Raji (cell line): Measurements from ENCODE around the gene KCNMA1.

Experiments used
- POLR2A ChIP-seq: IDR thresholded peaks from 2 replicates; pipeline ENCODE4 v1.6.1; 2011; ENCODE audit warnings: low read depth, low read length, control low read depth; ENCODE audit not compliant: insufficient read depth

KCNMA1 gene

DNA sequence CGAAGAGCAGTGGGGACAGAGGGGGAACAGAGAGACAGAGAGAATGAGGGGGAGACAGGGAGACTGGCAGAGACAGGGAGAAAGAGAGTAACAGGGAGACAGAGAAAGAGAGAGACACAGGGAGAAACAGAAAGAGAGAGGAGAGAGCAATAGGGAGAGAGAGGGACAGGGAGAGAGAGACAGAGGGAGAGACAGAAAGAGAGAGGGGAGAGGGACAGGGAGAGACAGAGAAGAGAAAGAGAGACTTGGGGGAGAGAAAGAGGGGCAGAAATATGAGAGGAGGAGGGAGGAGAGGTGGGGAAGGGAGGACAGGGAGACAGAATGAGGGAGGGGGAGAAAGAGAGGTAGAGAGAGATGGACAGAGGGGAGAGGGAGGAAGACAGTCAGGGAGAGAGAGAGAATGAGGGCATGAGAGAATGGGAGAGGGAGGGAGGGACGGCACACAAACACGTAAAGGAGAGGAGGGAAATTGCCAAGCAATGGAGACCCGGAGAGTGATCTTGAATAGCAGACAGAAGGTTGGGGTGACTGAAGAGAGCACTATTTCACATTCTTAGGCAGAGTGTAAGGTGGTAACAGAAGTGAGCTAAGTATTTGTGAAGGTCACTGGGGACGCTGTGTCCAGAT lies 33.3 kb upstream of the KCNMA1 start:
- no peak for TF ChIP-seq POLR2A

DNA sequence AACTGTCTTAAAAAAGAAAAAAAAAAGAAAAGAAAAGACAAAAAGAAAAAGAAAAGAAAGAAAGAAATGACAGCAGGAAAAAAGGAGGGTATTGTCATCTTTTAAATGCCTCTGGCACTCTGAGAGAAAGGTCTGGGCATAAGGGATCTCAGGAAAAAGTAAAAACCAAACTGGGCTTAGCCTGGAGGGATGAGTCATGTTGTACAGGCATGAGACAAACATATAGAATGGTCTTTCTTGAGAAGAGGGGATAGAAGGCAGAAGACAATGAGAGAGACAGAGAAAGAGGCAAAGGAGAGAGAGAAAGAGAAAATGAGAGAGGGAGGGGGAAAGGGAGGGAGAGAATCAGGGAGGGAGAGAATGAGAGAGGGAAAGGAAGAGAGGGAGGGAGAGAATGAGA lies 32.3 kb upstream of the KCNMA1 start:
- no peak for TF ChIP-seq POLR2A

DNA sequence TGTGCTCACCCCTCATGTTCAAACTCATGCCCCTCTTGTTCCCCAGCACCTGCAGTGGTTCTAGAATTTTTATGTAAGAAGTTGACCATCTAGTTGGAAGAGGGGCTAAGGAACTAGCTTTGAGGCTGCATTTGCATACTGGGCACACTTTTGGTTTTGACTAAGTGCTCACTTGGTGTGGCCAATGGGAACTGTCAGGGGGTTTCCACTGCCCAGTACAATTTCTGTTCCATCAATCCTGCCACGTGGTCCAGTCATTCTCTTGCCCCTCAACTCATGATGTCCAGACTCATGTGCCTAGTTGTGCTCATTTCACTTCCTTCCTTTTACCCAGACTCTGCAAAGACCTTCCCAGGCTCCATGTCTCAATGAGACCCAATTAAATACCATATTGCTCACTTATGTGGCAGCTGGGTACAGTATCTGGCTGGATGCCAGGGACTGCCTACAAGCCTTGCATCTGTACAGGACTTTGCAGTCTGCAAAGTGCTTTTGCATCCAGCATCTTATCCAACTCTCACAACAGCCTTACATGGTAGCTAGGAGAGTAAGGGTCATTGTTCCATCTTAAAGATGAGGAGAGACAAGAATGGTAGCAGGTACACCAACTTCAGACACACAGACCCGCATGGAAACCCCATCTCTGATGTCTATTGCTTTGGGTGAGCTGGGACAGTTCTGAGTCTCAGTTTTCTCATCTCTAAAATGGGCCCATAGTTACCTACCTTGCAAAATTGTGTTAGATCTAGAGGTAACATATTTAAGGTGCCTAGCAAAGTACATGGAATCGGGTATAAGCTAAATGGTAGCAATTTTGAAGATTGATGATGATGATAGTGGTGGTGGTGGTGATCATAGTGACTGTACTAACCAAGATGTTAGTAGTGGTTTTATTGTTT lies 30.1 kb upstream of the KCNMA1 start:
- TF ChIP-seq POLR2A, result no peak

DNA sequence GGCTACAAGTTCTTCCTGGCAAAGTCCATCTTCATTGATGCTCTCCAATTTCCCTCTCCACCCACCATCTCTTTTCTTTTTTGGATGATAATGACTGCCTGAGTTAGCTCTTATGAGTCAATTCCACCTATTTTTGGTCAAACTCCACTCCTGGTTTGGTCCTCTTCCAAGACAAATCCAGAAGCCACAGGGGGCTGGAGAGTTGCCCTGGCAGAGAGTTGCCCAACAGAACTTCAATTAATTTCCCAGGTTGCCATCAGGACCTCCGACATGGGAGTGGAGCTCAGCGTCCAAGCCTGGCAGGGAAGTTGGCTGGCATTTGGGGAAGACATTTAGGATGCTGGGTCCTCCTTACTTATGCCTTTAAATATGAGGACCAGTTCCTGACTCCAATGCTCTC lies 29.2 kb upstream of the KCNMA1 start:
- no peak for TF ChIP-seq POLR2A

DNA sequence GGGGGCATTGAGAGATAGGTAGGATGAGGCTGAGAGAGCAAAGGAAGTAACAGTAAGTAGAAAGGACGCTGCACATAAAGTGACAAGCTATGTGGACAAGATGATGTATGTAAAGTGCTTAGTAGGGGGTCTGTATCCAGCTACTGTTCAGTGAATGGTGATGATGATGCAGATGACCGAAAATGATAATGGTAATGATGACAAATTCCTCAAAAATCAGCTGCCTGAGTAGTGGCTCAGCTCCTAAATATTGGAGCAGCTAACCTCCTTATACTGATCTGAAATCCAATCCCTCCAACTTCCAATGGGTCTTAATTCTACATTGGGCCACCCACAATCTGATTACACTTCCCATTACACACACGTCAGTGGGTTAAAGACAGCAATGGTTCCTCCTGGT lies 27.1 kb upstream of the KCNMA1 start:
- TF ChIP-seq POLR2A, result no peak

DNA sequence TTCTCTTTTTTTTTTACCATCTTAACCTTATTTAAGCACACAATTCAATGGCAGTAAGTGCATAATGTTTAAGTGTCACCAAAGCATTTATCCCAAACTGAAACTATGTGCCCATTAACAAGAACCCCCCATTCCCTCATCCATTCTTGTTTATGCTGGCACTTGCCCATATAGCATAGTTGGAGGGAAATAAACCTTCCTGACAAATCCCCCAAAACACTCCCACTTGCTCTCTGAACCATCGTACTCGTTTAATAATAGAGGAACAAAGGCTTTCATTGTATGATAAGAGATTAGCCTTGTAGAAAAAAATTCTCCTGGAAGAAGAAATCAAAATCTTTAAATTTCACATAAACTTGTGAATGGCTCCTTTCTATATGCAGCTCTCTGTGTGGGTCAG lies 26.4 kb upstream of the KCNMA1 start:
- no peak for TF ChIP-seq POLR2A

DNA sequence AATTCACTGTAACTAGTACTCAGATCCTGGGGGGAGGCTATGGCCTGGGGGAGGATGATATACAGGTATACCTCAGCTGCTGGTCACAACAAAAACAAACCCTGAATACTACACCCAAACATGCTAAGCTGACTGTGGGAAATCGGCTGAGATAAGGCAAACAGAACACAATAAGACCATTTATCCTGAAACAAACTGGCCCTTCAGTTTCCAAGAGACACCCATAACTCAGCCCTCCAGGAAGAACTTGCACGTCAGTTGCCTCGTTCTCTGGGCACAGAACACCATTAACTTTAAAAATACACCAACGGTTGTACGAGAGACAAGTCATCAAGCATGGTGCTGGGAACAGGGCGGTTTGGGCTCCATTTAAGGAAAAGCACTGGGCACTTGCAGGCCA lies 24.1 kb upstream of the KCNMA1 start:
- TF ChIP-seq POLR2A, result no peak

DNA sequence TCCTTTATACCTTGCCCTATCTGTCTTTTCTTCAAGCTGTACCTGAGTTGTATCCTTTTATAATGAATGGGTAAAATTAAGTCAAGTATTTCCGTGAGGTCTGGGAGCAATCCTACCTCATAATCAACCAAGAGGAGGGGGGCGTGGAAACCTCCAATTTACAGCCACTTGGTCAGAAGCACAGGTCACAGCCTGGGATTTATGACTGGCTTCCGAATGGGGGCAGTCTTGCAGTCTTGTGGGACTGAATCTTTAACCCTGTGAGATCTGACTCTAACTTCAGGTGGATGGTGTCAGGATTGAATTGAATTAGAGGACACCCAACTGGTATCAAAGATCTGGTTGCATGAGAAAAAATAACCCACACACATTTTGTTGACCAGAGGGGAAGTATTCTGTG lies 23.5 kb upstream of the KCNMA1 start:
- TF ChIP-seq POLR2A, result no peak

DNA sequence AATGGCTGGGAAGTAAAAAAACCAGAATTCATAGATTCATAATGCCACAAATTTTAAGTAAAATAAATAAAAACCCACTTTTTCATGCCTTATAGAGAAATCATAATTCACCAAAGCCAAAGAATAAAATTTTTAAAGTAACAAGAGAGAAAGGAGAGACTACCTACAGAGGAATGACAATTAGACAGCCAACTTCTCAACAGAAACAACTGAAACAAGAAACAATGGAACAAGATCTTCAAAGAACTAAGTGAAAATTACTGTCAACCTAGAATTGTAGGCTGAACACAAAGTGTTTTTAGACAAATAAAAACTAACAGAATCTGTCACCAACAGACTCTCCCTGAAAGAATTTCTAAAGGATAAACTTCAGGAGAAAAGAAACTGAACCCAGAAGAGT lies 15.6 kb upstream of the KCNMA1 start:
- no peak for TF ChIP-seq POLR2A

DNA sequence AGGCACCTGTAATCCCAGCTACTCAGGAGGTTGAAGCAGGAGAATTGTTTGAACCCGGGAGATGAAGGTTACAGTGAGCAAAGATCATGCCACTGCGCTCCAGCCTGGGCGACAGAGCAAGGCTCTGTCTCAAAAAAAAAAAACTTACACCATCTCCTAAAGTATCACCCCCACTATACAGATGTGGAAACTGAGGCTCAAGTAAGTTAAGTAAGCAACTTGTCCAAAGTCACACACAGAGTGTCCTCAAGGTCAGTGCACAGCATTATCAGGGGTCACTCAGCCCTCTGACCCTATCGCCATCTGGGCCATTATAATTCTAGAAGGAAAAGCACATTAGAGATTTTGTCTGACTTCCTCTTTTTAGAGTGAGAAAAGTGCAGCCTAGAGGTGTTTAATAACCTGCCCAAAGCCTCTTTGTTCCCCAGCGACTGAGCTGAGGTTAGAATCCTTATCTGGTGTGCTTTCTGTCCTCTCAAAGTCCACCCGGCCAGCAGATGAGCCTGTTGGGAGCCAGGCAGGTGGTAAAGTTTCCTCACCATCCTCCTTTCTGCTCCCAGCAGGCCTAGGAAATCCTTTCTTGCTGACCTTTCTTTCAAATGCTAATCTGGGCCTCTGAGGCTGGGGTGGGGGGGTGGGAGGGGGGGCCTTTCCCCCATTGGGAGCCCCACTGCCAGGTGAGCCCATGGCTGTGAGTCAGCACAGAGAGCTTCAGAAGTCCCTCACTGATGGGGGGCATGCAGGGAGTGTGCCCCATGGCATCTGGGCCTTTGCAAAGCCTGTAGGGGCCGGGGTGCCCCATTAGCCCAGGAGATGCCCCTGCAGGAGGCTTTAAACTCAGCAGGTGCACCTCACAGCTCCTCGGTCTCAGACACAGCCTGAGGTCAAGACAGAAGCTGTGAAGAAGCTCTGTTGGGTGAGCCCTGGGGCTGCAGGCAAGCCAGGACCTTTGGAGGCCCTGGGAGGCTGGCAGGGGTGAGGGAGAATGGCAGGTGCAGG lies 12.0 kb upstream of the KCNMA1 start:
- no peak for TF ChIP-seq POLR2A

DNA sequence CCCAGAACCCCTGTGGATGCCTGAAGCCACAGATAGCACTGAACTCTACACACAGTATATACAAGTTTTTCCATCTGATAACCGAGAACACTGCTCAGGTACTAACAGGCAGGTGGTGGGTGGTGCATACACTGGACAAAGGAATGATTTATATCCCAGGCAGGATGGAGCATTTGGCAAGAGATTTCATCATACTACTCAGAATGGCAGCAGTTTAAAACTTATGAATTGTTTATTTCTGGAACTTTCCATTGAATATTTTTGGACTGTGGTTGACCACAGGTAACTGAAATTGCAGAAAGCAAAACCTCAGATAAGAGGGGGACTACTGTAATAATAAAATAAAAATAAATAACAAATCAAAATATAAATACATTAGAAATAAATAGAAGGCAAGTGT lies 10.9 kb upstream of the KCNMA1 start:
- TF ChIP-seq POLR2A, result no peak

DNA sequence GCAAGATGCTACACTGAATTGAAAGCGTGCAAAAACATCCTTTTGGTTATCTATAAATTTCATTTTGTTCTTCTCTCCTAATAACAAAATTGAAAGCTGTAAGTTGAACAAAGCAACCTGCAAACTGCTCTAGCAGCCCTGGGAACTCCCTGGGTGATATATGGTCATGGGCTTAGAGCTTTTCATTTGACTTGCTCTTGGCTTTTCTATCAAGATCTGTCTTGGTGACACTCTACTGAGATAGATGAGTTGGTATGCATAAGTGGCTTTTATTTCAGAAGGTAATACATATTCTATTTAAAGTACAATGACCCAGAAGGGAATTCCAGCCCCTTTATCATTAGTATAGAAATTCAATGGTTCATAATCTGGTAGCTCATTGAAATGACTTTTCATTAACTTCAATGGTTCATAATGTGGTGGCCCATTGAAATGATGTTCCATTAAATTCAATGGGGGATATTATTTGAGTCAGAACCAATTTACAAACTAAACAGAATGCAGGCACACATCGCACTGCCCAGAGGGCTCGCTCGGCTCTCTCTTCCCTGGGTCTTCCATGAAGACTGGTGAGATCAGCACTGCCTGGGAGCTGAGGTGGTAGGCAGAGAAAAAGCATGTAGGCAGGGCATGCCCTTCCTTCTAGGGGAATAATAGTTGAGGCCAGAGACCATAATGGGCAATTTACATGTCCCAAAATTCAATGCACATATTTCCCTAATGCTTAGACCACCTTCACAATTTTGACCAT lies 10.1 kb upstream of the KCNMA1 start:
- TF ChIP-seq POLR2A, result no peak

DNA sequence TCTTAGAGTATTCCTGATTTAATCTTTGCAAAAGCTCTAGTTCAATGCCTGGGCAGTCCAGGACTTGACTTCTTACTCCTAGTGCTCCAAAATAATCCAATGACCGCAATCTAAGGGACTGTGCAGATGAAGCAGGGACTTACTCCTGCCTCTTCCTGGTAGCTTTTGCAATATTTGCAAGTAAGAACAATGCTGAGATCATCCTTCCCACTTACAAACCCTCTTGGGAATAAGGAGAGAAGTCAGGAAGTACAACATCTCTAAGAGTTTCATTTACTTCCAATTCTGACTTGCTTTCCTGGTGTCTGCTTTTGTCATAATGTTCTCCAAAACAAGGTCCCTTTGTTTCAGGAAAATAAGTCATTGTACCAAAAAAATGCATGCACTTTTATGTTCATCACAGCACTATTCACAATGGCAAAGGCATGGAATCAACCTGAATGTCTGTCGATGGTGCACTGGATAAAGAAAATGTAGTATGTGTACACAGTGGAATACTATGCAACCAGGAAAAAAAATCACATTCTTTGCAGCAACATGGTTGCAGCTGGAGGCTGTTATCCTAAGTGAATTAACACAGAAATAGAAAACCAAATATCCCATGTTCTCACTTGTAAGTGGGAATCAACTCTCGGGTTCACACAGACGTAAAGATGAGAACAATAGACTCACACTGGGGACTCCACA lies 7.1 kb upstream of the KCNMA1 start:
- TF ChIP-seq POLR2A, result no peak
